Adrenal gland (tissue), 12 donors: ENCODE results near the gene CNTN2. TPM values are rescaled to one million over a fixed set of nuclear protein-coding genes. Genes with fewer than 3 reads are reported as not detected.

Experiments
- DNase-seq, 7 donors: peaks; one replicate each; pipeline ENCODE4 v3.0.0-alpha.2; 2019 to 2020
- H3K27ac ChIP-seq, 5 donors: fragments of 200-600 bp; sonication (generic) in 4 of 5; 1 replicate in 3 of 5; 2 replicates in 2 of 5; pipeline versions ENCODE4 v1.5.1 to v1.8.0; 2016 to 2020; ENCODE audit warnings: mild to moderate bottlenecking in 1 of 5
- H3K27me3 ChIP-seq: fragments of 200-600 bp; 2 replicates; pipeline ENCODE4 v1.8.0; 2021
- H3K36me3 ChIP-seq, 2 donors: fragments of 200-600 bp; replicated peaks in 1 of 2; 1 replicate in 1 of 2; 2 replicates in 1 of 2; pipeline versions ENCODE4 v1.5.1 to v1.8.0; 2018 to 2022
- H3K4me1 ChIP-seq, 2 donors: fragments of 200-600 bp; replicated peaks in 1 of 2; 1 replicate in 1 of 2; 2 replicates in 1 of 2; pipeline versions ENCODE4 v1.5.1 to v1.8.0; 2018 to 2021
- H3K4me3 ChIP-seq, 4 donors: fragments of 200-600 bp; sonication (generic) in 3 of 4; one replicate each; pipeline ENCODE4 v1.5.1; 2016 to 2018
- H3K9me3 ChIP-seq, 3 donors: fragments of 200-600 bp; sonication (generic) in 1 of 3; replicated peaks in 1 of 3; 1 replicate in 2 of 3; 2 replicates in 1 of 3; pipeline versions ENCODE4 v1.5.1 to v1.8.0; 2016 to 2021
- CTCF ChIP-seq, 6 experiments: fragments of 450-650 bp in 4 of 6; fragments of 200-600 bp in 2 of 6; sonication (generic) in 1 of 6; IDR thresholded peaks; 1 replicate in 5 of 6; 2 replicates in 1 of 6; pipeline versions ENCODE4 v1.5.1 to v1.8.0; 2016 to 2021; ENCODE audit warnings: antibody characterized with exemption in 6 of 6, mild to moderate bottlenecking in 2 of 6, moderate library complexity in 1 of 6
- POLR2A ChIP-seq, 2 donors: fragments of 450-650 bp; IDR thresholded peaks; one replicate each; pipeline ENCODE4 v1.6.1; 2017; ENCODE audit warnings: antibody characterized with exemption in 2 of 2, mild to moderate bottlenecking in 2 of 2, moderate library complexity in 1 of 2
- WGBS, 4 donors: extraction: QIAGEN DNeasy Blood & Tissue Kit in 2 of 4; methylation state at CpG; one replicate each; pipeline versions ENCODE4 v1.1.5 to v1.1.7; 2013 to 2017; 5-methylcytosine and 5-hydroxymethylcytosine counted together
- intact Hi-C, 2 donors: fragments of 100-400 bp; cut with DNase I; formaldehyde crosslinking; loops; one replicate each; pipeline versions ENCODE4 v1.14.1 to v1.15.0; 2022 to 2023
- polyA plus RNA-seq, 3 donors: library from polyadenylated mRNA; stranded (reverse); fragments of 200-250 nt in 2 of 3; fragments of 350-450 nt in 1 of 3; fragmentation: Illumina TruSeq in 1 of 3; extraction: RNeasy Lipid Tissue Mini Kit (QIAGEN cat#74804) in 1 of 3; gene quantifications; one replicate each; pipeline ENCODE4 v1.2.3, GENCODE V29; 2013 to 2014
- total RNA-seq, 9 donors: library from RNA; depleted of rRNA in 4 of 9; stranded (reverse); fragments of >200 nt in 4 of 9; fragments of 120-200 nt in 1 of 9; fragmentation: NEBNext Ultra II Directional in 1 of 9; extraction: Animal tissue kit (Norgen Biotek cat#: 25700) in 1 of 9; gene quantifications; one replicate each; pipeline versions ENCODE4 v1.1.0 to v1.2.4, GENCODE V29; 2013 to 2023
- donor health status: healthy with polysubstance abuse.
- donor health status: Bipolar disorder and iron deficiency.
- donor health status: DM: yes; HTN: yes; CAD: no.
- donor health status: DM: no; HTN: no; CAD: no.
- donor health status: DM: no; HTN: no; CAD: no.
- donor health status: DM: yes; HTN: yes; CAD: no.

CNTN2 gene
- total and polyA plus RNA-seq, 12 donors, result 0.08 to 3.2 (median 0.45) TPM; not detected in 1

- intact Hi-C loops, result no loop called here
- Histone ChIP-seq H3K4me3 (no peak overlapping the region), H3K36me3 (no peaks in the 10 kb centered on the region), H3K27me3 (no peaks in the 10 kb centered on the region), H3K9me3 (no peaks in the 10 kb centered on the region), H3K4me1 (no peaks in the 10 kb centered on the region), H3K27ac (no peak overlapping the region)
- WGBS, 4 donors, result 91 to 94% (median 93%) methylated on average over 5 to 6 of the region's 6 CpGs
- no peak for DNase-seq
- TF ChIP-seq POLR2A (IDR thresholded peaks at IDR 0.05), result no peak
- no peak for TF ChIP-seq CTCF (IDR thresholded peaks at IDR 0.05)
Observed at GRCh38 chr1:205056956-205057568, 14.1 kb downstream of the CNTN2 start.

- no peaks in the 10 kb centered on the region for H3K4me1 ChIP-seq
- H3K9me3 ChIP-seq, result no peaks in the 10 kb centered on the region
- DNase-seq, result no peak
- H3K4me3 ChIP-seq, result no peak overlapping the region
- TF ChIP-seq CTCF (IDR thresholded peaks at IDR 0.05) (no peak), POLR2A (IDR thresholded peaks at IDR 0.05) (no peak)
- no peak overlapping the region for H3K27ac ChIP-seq
- intact Hi-C loops, result no loop called here
- 88 to 93% (median 91%) methylated on average over 8 to 19 of the region's 19 CpGs for WGBS, 4 donors
- no peaks in the 10 kb centered on the region for H3K27me3 ChIP-seq
- H3K36me3 ChIP-seq, result no peaks in the 10 kb centered on the region
Observed at GRCh38 chr1:205057808-205058575, 15.0 kb downstream of the CNTN2 start.

- no peaks in the 10 kb centered on the region for H3K4me1 ChIP-seq
- H3K36me3 ChIP-seq, result no peaks in the 10 kb centered on the region
- no peak overlapping the region for H3K27ac ChIP-seq
- no peak for TF ChIP-seq CTCF (IDR thresholded peaks at IDR 0.05)
- TF ChIP-seq POLR2A (IDR thresholded peaks at IDR 0.05), result no peak
- WGBS, 4 donors, result 93 to 97% (median 95%) methylated on average over 12 of the region's 12 CpGs
- DNase-seq, result no peak
- H3K9me3 ChIP-seq, result no peaks in the 10 kb centered on the region
- H3K4me3 ChIP-seq, result no peak overlapping the region
- intact Hi-C loops, result no loop called here
- H3K27me3 ChIP-seq, result no peaks in the 10 kb centered on the region
Observed at GRCh38 chr1:205058853-205059252, 15.8 kb downstream of the CNTN2 start.

- H3K4me3 ChIP-seq, result no peak overlapping the region
- DNase-seq, result no peak
- H3K36me3 ChIP-seq, result no peaks in the 10 kb centered on the region
- no peaks in the 10 kb centered on the region for H3K27me3 ChIP-seq
- TF ChIP-seq POLR2A (IDR thresholded peaks at IDR 0.05) (no peak), CTCF (IDR thresholded peaks at IDR 0.05) (no peak)
- H3K4me1 ChIP-seq, result no peaks in the 10 kb centered on the region
- no peaks in the 10 kb centered on the region for H3K9me3 ChIP-seq
- 75 to 100% (median 92%) methylated on average over 2 to 6 of the region's 6 CpGs for WGBS, 4 donors
- H3K27ac ChIP-seq, result no peak overlapping the region
- intact Hi-C loops, result loop anchor here in 1 of 2 donors (5.0 kb wide), 1 partner anchor 67 kb away; no protein-coding TSS in a partner anchor
Observed at GRCh38 chr1:205059660-205060059, 16.6 kb downstream of the CNTN2 start.
